Neutrophil (primary cell): Measurements from ENCODE around the gene GAGE12E.
"Not testable (repeated sequence)": the region's sequence is repeated elsewhere in the genome, so short reads cannot be mapped to it uniquely, and the experiment has no call there.

Experiments used
- H3K27ac ChIP-seq: fragments of 200-600 bp; sonication (generic); 2 replicates; pipeline ENCODE4 v1.5.1; 2016; ENCODE audit warnings: mild to moderate bottlenecking, moderate library complexity
- H3K27me3 ChIP-seq: fragments of 200-600 bp; sonication (generic); 2 replicates; pipeline ENCODE4 v1.6.0; 2016; ENCODE audit warnings: mild to moderate bottlenecking
- H3K36me3 ChIP-seq: fragments of 200-600 bp; sonication (generic); 2 replicates; pipeline ENCODE4 v1.5.1; 2017
- H3K4me1 ChIP-seq, 2 experiments: fragments of 200-600 bp in 1 of 2; sonication (generic) in 1 of 2; 1 replicate in 1 of 2; 2 replicates in 1 of 2; pipeline versions ENCODE4 v1.5.1 to v1.6.1; 2013 to 2016; ENCODE audit warnings: low read depth in 1 of 2, low read length in 1 of 2, mild to moderate bottlenecking in 1 of 2, moderate library complexity in 1 of 2; ENCODE audit not compliant: control insufficient read depth in 1 of 2, insufficient read depth in 1 of 2
- H3K4me3 ChIP-seq, 2 experiments: fragments of 200-600 bp in 1 of 2; sonication (generic) in 1 of 2; 1 replicate in 1 of 2; 2 replicates in 1 of 2; pipeline ENCODE4 v1.5.1; 2013 to 2016; ENCODE audit warnings: low read depth in 1 of 2, low read length in 1 of 2, mild to moderate bottlenecking in 1 of 2, moderate library complexity in 1 of 2
- H3K9me3 ChIP-seq: fragments of 200-600 bp; sonication (generic); 2 replicates; pipeline ENCODE4 v1.5.1; 2016

Gene GAGE12E, protein sequence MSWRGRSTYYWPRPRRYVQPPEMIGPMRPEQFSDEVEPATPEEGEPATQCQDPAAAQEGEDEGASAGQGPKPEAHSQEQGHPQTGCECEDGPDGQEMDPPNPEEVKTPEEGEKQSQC

DNA sequence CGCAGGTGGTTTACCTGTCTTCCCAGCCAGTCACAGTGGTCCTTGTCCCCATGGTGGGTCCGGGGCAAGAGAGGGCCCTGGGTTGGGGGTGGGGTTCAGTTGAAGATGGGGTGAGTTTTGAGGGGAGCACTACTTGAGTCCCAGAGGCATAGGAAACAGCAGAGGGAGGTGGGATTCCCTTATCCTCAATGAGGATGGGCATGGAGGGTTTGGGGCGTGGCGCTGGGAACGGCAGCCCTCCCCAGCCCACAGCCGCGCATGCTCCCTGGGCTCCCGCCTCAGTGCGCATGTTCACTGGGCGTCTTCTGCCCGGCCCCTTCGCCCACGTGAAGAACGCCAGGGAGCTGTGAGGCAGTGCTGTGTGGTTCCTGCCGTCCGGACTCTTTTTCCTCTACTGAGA, at the start of gene GAGE12E:
GAGE12E (plus strand) TSS at position 301 of the 400 bp plus-strand sequence. CDS start 1,155 bp downstream, outside the sequence.
- H3K9me3 ChIP-seq, H3K27me3 ChIP-seq, H3K4me1 ChIP-seq, H3K36me3 ChIP-seq, H3K27ac ChIP-seq, H3K4me3 ChIP-seq: not testable (repeated sequence)

DNA sequence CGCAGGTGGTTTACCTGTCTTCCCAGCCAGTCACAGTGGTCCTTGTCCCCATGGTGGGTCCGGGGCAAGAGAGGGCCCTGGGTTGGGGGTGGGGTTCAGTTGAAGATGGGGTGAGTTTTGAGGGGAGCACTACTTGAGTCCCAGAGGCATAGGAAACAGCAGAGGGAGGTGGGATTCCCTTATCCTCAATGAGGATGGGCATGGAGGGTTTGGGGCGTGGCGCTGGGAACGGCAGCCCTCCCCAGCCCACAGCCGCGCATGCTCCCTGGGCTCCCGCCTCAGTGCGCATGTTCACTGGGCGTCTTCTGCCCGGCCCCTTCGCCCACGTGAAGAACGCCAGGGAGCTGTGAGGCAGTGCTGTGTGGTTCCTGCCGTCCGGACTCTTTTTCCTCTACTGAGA, 19.2 kb upstream of the GAGE12E start, which contains the start of gene GAGE12C:
GAGE12C (plus strand) TSS at position 301 of the 400 bp plus-strand sequence. CDS start 1,155 bp downstream, outside the sequence.
- not testable (repeated sequence) for H3K36me3 ChIP-seq, H3K27me3 ChIP-seq, H3K4me3 ChIP-seq, H3K27ac ChIP-seq, H3K4me1 ChIP-seq, H3K9me3 ChIP-seq

DNA sequence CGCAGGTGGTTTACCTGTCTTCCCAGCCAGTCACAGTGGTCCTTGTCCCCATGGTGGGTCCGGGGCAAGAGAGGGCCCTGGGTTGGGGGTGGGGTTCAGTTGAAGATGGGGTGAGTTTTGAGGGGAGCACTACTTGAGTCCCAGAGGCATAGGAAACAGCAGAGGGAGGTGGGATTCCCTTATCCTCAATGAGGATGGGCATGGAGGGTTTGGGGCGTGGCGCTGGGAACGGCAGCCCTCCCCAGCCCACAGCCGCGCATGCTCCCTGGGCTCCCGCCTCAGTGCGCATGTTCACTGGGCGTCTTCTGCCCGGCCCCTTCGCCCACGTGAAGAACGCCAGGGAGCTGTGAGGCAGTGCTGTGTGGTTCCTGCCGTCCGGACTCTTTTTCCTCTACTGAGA, 9.7 kb upstream of the GAGE12E start, which contains the start of gene GAGE12D:
GAGE12D (plus strand) TSS at position 301 of the 400 bp plus-strand sequence. CDS start 1,155 bp downstream, outside the sequence.
- not testable (repeated sequence) for H3K36me3 ChIP-seq, H3K27me3 ChIP-seq, H3K9me3 ChIP-seq

DNA sequence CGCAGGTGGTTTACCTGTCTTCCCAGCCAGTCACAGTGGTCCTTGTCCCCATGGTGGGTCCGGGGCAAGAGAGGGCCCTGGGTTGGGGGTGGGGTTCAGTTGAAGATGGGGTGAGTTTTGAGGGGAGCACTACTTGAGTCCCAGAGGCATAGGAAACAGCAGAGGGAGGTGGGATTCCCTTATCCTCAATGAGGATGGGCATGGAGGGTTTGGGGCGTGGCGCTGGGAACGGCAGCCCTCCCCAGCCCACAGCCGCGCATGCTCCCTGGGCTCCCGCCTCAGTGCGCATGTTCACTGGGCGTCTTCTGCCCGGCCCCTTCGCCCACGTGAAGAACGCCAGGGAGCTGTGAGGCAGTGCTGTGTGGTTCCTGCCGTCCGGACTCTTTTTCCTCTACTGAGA, 9.5 kb downstream of the GAGE12E start, which contains the start of gene GAGE12F:
GAGE12F (plus strand) TSS at position 301 of the 400 bp plus-strand sequence. CDS start 1,155 bp downstream, outside the sequence.
- not testable (repeated sequence) for H3K27ac ChIP-seq, H3K4me3 ChIP-seq, H3K9me3 ChIP-seq, H3K36me3 ChIP-seq, H3K4me1 ChIP-seq, H3K27me3 ChIP-seq

More for the DNA sequence above, 9.7 kb upstream of the GAGE12E start, which contains the start of gene GAGE12D:
- H3K4me3 ChIP-seq, H3K27ac ChIP-seq, H3K4me1 ChIP-seq: not testable (repeated sequence)

DNA sequence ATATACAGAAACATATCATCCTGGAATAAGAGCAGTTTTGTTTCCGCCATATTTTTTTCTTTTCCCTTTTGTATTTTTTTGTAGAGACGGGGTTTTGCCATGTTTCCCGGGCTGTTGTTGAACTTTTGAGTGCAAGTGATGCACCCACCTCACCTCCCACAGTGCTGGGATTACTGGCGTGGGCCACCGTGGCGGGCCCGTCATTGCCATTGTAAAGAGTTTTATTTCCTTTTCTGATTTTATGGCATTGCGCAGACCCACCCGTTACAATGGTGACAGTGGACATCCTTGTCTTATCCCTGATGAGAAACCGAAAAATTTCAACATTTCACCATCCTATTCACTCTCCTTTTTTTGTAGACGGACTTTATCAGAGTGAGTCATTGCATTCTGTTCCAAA, 17.6 kb downstream of the GAGE12E start:
- H3K27ac ChIP-seq, H3K27me3 ChIP-seq, H3K4me3 ChIP-seq: not testable (repeated sequence)

DNA sequence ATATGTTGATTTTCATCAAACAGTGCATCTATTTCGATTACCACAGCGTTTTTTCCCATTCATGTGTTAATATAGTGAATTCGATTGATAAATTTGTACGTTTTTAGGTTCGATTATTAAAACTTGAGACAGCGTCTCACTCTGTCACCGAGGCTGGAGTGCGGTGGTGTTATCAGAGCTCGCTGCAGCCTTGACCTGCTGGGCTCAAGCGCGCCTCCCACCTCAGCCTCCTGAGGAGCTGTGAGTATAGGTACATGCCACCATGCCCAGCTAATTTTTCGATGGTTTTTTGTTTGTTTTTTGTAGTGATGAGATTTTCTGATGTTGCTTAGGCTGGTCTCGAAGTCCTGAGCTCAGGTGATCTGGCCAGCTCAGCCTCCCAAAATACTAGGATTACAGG, 18.1 kb downstream of the GAGE12E start:
- not testable (repeated sequence) for H3K4me1 ChIP-seq, H3K27ac ChIP-seq, H3K36me3 ChIP-seq, H3K27me3 ChIP-seq, H3K4me3 ChIP-seq, H3K9me3 ChIP-seq

More for the DNA sequence above, 17.6 kb downstream of the GAGE12E start:
- H3K4me1 ChIP-seq, H3K36me3 ChIP-seq, H3K9me3 ChIP-seq: not testable (repeated sequence)

DNA sequence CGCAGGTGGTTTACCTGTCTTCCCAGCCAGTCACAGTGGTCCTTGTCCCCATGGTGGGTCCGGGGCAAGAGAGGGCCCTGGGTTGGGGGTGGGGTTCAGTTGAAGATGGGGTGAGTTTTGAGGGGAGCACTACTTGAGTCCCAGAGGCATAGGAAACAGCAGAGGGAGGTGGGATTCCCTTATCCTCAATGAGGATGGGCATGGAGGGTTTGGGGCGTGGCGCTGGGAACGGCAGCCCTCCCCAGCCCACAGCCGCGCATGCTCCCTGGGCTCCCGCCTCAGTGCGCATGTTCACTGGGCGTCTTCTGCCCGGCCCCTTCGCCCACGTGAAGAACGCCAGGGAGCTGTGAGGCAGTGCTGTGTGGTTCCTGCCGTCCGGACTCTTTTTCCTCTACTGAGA, 19.0 kb downstream of the GAGE12E start, which contains the start of gene GAGE12G:
GAGE12G (plus strand) TSS at position 301 of the 400 bp plus-strand sequence. CDS start 1,155 bp downstream, outside the sequence.
- not testable (repeated sequence) for H3K9me3 ChIP-seq, H3K36me3 ChIP-seq, H3K27ac ChIP-seq, H3K27me3 ChIP-seq, H3K4me1 ChIP-seq, H3K4me3 ChIP-seq

DNA sequence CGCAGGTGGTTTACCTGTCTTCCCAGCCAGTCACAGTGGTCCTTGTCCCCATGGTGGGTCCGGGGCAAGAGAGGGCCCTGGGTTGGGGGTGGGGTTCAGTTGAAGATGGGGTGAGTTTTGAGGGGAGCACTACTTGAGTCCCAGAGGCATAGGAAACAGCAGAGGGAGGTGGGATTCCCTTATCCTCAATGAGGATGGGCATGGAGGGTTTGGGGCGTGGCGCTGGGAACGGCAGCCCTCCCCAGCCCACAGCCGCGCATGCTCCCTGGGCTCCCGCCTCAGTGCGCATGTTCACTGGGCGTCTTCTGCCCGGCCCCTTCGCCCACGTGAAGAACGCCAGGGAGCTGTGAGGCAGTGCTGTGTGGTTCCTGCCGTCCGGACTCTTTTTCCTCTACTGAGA, 28.6 kb downstream of the GAGE12E start, which contains the start of gene GAGE12H:
GAGE12H (plus strand) TSS at position 301 of the 400 bp plus-strand sequence. CDS start 1,155 bp downstream, outside the sequence.
- H3K27me3 ChIP-seq, H3K27ac ChIP-seq, H3K9me3 ChIP-seq, H3K4me3 ChIP-seq, H3K4me1 ChIP-seq, H3K36me3 ChIP-seq: not testable (repeated sequence)

DNA sequence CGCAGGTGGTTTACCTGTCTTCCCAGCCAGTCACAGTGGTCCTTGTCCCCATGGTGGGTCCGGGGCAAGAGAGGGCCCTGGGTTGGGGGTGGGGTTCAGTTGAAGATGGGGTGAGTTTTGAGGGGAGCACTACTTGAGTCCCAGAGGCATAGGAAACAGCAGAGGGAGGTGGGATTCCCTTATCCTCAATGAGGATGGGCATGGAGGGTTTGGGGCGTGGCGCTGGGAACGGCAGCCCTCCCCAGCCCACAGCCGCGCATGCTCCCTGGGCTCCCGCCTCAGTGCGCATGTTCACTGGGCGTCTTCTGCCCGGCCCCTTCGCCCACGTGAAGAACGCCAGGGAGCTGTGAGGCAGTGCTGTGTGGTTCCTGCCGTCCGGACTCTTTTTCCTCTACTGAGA, 38.1 kb downstream of the GAGE12E start, which contains the start of gene GAGE2A:
GAGE2A (plus strand) TSS at position 301 of the 400 bp plus-strand sequence. CDS start 1,155 bp downstream, outside the sequence.
- not testable (repeated sequence) for H3K27me3 ChIP-seq, H3K36me3 ChIP-seq, H3K27ac ChIP-seq, H3K9me3 ChIP-seq, H3K4me1 ChIP-seq, H3K4me3 ChIP-seq

DNA sequence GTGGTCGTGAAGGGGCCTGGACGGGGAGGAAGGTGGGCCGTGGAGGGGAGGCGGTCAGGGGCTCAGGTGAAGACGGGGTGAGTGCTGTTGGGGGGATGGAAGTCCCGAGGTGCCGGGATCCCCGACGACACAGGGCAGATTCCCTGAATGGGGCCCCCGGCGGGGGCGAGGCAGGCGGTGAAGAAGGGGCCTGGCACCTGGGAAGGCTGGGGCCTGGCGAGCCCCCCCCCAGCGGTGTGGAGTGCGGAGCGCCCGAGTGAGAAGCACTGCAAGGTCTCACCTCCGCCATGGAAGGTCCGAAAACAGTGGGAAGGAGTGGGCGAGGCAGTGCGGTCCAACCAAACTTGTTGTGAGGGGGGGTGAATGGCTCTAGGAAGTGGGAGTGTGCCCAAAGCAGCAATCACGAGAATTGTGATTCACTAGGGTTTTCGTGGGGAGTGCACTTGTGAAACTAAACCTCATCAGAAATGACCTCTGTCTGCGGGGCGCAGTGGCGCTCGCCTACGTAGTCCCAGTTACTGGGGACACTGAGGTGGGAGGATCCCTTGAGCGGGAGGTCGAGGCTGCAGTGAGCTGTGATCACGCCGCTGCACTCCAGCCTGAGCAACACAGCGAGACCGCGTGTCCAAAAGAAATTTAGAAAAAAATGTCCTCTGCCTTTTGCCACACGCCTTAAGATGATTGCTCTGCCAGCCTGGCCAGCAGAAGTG, 38.8 kb downstream of the GAGE12E start:
- H3K9me3 ChIP-seq, H3K4me3 ChIP-seq, H3K4me1 ChIP-seq, H3K36me3 ChIP-seq, H3K27me3 ChIP-seq, H3K27ac ChIP-seq: not testable (repeated sequence)

DNA sequence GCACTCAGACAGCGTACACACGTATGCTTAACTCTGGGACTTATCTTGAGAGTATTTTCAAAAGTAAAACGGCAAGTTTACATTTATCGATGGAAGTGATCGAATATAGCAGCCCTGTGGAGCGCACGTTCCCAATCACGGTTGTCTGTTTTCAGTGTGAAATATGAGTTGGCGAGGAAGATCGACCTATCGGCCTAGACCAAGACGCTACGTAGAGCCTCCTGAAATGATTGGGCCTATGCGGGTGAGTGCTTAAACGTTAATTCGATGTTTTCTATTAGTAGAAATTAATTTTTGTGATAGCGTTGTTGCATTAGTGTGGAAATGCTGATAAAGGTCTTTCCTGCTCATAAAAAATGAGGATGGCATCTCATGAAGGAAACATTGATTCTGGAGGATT, 39.4 kb downstream of the GAGE12E start:
- H3K4me1 ChIP-seq, H3K9me3 ChIP-seq: not testable (repeated sequence)

DNA sequence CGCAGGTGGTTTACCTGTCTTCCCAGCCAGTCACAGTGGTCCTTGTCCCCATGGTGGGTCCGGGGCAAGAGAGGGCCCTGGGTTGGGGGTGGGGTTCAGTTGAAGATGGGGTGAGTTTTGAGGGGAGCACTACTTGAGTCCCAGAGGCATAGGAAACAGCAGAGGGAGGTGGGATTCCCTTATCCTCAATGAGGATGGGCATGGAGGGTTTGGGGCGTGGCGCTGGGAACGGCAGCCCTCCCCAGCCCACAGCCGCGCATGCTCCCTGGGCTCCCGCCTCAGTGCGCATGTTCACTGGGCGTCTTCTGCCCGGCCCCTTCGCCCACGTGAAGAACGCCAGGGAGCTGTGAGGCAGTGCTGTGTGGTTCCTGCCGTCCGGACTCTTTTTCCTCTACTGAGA, 47.6 kb downstream of the GAGE12E start, which contains the start of gene GAGE1:
GAGE1 (plus strand) TSS at position 301 of the 400 bp plus-strand sequence. CDS start 1,155 bp downstream, outside the sequence.
- not testable (repeated sequence) for H3K27me3 ChIP-seq, H3K36me3 ChIP-seq, H3K4me3 ChIP-seq, H3K9me3 ChIP-seq, H3K4me1 ChIP-seq, H3K27ac ChIP-seq

More for the DNA sequence above, 39.4 kb downstream of the GAGE12E start:
- not testable (repeated sequence) for H3K27ac ChIP-seq, H3K36me3 ChIP-seq, H3K27me3 ChIP-seq, H3K4me3 ChIP-seq
